Lower leg skin (tissue), 3 donors: Measurements from ENCODE around the gene MYH9.

Source experiments
- POLR2A ChIP-seq, 2 donors: fragments of 450-650 bp; IDR thresholded peaks; one replicate each; pipeline ENCODE4 v1.6.1; 2016 to 2017; ENCODE audit warnings: antibody characterized with exemption in 2 of 2, mild to moderate bottlenecking in 1 of 2, moderate library complexity in 1 of 2
- TF ChIP-seq, protein P1 (sequence below), 3 donors: fragments of 450-650 bp; IDR thresholded peaks; one replicate each; pipeline ENCODE4 v1.5.1; 2016; ENCODE audit warnings: antibody characterized with exemption in 3 of 3, mild to moderate bottlenecking in 3 of 3, moderate library complexity in 2 of 3

GRCh38 chr22:36323855-36324331 is 63.9 kb downstream of the MYH9 start:
- TF ChIP-seq, protein P1, sequence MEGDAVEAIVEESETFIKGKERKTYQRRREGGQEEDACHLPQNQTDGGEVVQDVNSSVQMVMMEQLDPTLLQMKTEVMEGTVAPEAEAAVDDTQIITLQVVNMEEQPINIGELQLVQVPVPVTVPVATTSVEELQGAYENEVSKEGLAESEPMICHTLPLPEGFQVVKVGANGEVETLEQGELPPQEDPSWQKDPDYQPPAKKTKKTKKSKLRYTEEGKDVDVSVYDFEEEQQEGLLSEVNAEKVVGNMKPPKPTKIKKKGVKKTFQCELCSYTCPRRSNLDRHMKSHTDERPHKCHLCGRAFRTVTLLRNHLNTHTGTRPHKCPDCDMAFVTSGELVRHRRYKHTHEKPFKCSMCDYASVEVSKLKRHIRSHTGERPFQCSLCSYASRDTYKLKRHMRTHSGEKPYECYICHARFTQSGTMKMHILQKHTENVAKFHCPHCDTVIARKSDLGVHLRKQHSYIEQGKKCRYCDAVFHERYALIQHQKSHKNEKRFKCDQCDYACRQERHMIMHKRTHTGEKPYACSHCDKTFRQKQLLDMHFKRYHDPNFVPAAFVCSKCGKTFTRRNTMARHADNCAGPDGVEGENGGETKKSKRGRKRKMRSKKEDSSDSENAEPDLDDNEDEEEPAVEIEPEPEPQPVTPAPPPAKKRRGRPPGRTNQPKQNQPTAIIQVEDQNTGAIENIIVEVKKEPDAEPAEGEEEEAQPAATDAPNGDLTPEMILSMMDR (IDR thresholded peaks at IDR 0.05), result no peak
- TF ChIP-seq POLR2A (IDR thresholded peaks at IDR 0.05), result no peak
